SHP77 (cell line): Measurements from ENCODE around the gene KLHL2.
"Not testable (repeated sequence)": the region's sequence is repeated elsewhere in the genome, so short reads cannot be mapped to it uniquely, and the experiment has no call there.

ENCODE experiments used
- DNase-seq, 2 experiments: peaks; one replicate each; lab custom pipeline; 2025; lab: John Stamatoyannopoulos, UW

Gene KLHL2

DNA sequence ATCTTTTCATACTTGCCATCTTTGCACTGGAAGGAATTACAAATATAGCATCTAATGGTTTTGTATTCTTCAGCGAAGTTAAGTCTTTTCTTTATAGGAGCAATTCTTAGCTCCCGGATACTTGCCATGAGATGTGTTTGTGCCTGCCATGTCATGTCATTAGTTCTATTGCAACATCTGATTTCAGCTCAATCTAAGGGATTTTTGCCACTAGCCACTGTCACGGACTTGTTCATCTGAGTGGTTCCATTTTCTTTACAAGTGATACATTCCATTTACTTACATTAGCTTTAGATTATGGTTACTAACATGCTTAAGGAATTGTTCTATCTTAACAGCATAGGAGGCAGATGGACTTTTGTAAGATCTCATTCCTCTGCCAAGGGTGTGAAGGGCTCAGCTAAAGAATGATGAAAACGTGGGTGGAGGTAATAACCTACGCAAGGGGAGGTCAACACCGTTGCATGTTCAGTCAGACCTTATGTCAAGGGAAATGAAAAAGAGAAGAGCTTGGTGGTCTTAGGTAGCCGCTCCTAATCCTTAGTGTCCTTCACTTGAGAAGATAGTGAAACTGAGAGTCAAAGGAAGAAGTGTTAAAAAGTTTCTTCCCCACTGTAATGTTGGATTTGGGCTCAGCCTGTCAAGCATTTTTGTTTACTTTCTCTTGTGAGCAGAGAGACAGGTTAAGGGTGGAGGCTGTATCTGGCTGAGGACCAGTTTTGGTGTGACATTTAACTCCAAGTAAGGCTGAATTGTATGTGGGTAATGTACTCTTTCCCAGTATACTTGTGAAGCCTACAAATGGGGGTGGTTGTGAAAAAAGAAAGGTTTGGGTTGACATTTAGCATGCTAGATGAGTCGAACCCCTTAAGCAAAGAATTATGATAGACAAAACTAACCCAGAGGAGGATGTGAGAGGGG is 3.6 kb upstream of the KLHL2 start:
- DNase-seq = no peak

DNA sequence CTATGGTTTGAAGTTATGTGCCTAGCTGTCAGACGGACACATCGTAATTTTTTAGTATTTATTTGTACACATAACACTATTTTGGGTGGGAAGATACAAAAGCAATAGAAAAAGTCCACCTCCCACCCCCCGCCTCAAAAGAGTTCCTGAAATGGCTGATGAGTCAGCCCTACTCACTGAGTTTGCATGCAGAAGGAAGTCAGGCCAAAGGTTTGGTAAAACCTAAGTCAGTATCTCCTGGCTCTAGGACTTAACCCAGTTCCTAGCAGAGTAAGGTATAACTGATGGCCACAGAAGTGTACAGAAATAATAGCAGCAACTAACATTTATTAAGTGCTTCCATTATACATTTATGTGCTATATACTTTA is 2.9 kb upstream of the KLHL2 start:
- no peak for DNase-seq

DNA sequence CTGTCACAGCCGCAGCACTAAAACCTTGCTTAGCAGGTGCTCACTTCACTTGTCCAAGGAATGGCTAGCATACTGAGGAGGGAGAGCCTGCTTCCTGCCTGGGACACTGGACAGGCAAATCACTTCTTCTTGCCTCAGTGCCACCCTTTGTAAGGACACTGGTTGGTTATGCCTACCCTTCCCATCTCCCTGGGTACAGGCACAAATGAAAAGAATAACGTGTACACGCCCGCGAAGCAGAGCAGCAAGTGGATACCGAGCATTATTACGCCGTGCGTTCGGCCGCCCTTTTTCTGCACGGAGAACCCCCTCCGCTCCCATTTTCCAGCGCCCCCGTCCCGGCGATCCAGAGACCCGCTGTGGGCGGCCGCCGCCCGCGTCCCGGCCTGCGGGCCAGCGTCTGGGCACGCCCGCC is 338 bp upstream of the KLHL2 start:
- peak in 1 of 2 experiments; percentile 37 for DNase-seq

DNA sequence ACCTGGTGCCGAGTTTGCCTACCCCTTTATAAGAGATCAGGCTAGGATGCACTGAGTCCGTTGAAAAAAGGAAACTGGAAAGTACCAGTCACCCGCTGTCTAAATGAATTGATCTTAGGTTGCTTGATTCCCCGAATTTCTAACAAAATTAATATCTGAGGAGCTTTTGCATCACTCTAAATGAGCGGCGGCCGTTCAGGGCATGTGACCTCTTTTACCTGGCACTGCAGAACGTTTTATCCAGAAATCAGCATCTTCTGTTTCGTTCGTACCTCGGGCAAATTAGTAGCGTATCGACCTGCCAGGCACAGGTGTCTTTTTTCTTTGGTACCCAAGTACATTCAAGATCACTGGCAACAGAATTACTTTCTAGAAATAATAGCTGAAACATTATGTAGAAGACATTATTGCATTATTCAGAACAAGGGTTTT is 876 bp downstream of the KLHL2 start:
- no peak for DNase-seq

DNA sequence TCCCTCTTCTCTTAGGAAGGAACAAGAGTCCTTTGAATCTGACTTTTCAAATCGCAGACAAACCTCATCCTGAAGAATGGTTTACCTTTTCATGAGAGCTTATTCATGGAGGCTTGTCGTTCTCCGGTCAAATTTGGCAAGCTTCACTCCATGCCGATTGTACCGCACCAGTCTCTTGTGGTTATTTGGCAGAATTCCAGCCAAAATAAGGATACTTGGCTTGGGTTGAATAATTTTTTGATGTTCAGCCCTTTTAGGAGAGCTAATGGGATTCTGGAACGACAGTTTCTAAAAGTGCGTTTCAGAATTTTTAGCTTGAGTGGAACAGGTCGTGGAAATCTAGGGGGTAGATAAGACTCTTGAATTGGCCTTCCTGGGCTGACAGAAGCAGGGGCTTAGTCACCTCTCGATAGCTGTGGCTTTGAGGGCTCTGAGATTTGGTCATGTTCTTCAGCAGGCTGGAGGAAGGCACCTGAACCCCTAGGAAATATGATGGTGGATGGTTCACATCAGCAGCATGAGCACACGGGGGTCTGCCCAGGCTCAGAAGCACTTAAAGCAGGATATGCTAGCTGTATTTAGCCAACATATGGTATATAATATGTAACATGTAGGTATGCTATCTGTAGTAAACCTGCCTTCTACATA is 1.5 kb downstream of the KLHL2 start:
- no peak for DNase-seq

DNA sequence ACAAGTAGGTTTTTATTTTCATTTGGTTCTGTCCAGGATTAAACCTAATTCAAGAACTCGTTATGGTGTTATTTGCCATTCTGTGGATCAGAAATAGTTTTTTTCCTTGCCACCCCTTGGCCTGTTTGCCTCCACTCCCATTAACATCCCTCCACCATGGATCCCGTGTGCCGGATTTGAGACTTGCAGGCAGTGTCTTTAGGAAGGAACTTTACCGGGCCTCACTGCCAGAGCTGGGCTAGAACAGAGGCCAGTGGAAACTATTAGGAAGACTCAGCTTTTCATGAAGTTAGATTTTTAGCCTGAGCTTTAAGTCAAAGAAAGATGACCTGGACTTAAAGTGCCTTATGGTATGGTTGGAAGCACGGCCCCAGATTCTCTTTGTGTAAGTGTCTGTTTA is 2.4 kb downstream of the KLHL2 start:
- peak in 1 of 2 experiments; percentile 55 for DNase-seq

DNA sequence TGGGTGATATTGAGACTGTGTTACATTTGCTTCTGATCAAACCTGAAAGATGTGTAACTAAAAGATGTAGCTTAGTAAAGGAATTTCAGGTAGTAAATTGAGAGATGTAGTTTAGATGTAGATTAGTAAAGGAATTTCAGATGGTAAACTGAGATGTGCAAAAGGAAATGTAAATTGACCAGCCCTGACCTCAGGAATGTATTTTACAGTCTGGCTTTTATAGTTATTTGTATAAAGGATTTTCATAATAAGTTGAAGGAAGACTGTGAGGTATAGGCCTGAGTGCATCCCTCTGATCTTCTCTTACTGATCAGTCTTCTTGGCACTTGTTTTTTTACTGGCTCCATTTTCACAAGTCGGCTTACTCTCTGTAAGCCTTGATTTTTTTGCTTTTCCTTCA is 3.2 kb downstream of the KLHL2 start:
- DNase-seq = no peak

DNA sequence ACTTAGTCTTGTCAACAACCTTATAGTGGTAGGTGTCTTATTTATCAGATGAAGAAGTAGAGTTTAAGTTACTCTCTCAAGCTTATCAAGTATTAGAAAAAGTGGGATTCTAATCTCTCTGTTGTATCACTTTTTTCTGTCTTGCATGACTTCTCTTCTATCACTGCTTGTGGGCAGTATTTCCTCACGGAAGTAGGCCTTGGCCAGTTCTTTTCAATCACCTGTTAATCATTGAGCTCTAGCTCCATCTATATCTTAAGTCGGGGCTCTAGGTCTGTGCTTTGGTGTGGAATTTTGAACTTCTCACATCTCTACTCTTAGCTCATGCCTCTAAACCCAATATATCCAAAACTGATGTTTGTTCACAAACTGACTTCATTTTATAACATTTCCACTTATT is 5.3 kb downstream of the KLHL2 start:
- DNase-seq = not testable (repeated sequence)

DNA sequence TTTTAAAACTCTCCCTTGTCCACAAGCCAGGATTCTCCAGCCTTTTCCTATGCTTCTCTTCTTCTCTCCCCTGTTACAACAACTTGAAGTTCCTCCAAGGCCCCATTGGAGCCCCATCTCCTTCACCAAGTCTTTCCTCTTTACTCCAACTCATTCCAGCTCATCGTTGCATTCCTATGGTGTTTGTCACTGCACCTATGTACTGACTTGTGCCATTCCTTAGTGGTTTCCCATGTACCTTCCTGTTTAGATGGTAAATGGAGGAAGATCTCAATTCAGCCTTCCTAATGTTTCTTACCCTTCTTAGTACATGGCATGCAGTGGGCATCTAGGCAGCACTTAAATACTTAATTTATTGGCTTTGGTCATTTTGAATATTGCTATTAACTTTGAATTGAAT is 6.0 kb downstream of the KLHL2 start:
- not testable (repeated sequence) for DNase-seq

DNA sequence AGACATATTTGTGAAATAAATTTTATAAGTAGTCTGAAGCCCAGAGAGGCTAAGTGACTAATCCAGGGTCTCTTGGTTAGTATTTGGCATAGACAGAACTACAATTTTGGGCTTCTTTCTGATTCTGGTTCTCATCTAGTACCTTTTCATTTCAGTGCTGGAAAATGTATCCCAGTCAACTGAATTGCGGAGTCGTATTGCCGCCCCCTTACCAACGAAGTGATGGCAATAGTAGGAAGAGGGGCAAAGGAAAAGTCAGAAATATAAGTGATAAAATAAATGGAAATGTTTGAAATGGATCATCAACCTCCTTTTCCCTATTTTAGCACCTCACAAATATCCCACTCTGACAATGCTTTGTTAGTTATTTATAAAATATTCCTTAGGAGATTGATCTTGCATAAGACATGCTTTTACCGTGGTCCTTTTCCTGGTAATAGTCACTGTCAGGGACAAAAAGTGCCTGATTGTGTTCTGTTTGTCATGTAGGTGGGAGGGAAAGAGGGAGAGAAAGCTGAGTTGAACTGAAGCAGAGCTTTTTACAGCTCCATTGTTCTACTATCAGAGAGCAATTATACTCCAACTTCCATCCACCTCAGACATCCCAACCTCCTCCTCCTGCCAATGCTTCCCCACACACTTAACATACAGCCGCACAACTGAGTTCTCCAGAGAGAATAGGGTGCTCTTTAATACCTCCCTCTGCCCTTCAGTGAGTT is 6.8 kb downstream of the KLHL2 start:
- not testable (repeated sequence) for DNase-seq

DNA sequence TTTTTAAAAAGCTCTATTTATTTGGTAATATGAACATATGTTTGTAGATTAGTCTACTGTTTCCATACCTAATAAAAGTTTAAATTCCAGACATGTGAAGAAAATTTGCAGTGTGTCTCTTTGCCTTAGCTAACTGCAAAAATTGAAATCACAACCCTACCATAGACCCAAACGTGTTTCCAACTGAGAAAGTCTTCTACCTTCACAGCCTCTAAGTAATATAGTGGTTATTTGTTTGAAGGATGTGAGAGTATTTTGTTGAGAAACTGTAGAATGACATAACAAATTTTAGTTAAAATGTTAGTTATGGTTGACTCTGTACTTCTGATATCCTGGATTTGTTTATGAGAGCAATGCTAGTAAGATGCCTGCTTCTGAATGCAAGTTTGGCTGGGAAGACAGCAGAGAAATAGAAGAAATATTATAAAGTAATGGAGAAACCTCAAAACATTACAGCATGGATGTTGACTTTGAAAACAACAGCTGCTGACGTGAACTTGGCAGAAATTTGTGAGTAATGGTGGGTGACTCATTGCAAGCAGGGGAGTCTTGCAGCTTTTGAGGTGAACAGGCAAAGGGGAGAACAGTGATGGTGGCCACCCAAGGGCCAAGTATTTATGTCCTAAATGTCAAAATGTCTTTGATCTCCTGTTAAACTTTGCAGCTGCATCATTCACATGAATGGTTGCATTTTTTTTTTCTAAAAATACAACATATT is 7.8 kb downstream of the KLHL2 start:
- DNase-seq = not testable (repeated sequence)

DNA sequence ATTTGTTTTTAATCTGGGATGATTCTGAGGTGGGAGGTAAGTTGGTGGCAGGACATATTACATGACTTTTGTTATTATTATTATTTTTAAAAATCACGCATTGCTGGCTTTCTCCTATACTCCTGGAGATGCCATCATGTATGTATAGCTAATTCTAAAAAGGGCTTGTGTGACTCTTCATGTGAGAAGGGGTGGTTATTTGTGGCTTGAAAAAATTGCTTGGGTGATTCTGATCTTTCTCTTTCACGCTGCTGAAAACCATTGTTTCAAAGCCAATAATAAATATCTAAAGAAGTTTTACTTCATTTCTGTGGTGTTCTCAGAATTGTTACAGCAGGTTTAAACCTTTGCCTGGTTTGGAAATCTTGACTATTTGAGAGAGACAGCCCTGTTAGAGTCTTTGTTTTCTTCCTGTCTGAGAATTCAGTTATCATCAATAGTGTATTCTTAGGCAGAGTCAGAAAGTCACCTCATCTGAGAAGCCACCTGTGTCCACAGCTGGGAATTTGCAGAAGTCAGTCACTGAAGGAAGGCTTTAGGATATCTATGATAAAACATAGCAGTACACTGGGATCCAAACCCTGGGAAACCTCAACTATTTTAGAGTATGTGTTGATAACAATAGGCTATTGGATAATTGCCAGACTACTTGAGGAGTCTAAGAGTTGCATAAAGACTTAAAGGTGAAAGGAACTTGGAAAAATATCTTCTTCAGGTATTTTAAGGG is 8.6 kb downstream of the KLHL2 start:
- DNase-seq = not testable (repeated sequence)

DNA sequence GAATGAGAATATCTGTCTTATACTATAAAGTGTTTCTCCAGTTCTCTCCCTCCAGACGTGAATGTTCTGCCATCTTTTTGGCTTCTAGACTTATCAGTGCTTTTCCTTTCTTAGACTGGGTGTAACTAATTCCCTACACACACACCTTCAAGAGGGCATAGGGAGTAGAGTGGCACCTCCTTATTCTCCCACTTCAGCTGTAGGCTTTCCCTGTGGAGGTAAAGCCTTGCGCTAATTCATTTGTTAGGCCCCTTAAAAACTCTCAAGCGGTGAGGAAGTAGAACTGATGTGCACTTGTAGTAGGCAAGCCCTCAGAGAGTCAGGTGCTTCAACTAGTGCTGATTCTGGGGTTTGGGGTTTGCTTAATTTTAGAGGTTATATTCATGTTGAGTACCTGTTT is 10.0 kb downstream of the KLHL2 start:
- no peak for DNase-seq

DNA sequence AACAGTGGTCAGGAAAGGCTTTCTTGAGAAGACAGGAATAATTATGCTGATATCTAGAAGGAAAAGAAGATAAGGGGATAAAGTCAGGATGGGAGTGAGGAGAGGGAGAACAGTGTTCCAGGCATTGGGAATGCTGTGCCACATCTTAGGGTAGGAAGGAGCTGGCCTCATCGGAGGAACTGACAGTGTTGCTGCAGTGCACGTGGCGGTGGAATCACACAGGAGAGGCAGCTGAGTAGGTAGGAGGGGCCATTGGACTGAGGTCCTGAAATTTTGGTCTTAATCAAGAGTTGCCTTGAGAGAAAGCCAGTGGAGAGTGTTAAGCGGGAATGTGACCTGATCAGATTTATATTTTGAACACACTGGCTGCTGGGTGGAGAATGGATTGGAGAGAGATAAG is 13.9 kb downstream of the KLHL2 start:
- DNase-seq = not testable (repeated sequence)

DNA sequence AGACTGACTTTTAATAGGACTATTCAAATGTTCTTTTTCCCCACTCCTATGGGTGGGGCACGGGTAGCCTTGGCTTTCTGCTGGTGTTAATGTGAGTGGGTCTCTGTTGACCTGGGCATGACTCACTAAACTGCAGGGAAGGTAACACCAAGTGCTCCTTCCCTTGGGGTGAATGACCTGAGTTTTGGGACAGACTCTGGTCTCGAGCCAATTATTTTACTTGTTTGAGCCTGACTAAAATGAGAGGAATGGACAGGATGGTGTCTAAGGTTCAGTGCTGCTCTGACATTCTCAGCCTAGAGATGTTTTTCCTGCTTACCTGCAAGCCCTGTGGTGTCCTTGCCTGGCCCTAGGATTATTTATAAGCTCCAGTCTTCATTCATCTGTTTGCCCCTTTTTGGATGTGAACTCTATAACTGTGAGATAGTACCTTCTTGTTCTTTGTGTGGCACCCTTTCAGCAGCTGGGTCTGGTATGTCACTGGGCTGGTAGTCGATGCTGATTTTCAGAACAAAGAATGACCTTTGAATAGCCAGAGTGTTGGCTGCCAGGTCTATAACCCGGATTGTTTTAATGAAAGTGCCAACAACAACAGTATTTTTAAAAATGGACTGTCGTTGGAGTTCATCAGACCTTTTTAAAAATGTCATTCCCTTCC is 14.8 kb downstream of the KLHL2 start:
- not testable (repeated sequence) for DNase-seq

DNA sequence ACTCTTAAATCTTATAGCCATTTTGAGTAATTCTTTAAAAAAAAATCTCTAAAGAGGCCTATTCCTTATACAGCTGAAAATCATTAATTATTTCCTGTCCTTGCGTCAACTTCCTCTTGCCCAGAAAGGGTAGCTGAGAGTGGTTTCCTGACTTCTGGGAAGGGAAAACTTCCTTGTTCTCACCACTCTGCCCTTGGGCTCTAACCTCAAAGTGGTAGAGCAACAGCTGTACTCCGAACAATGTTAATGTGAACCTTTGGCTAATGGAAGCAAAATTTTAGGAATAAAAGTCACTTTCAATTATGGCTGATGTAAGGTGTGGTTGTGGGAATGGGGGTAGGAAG is 15.3 kb downstream of the KLHL2 start:
- DNase-seq = no peak

DNA sequence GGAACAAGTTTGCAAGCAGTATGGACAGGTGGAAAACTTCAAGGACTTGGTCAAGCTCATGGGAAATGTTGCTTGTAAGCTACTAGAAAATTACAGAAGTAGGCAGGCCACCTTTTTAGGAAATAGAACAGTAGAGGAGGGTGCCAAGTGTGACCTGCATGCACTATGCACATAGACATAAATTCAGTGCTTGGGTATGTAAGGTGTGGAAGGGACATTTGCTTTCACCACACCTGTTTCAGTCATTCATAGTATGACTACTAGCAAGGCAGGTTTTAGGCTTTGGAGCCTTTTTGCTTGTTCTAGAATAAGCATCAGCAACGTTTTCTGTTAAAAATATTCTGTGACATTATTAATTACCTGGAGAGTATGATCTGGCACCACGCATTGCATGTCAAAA is 20.0 kb downstream of the KLHL2 start:
- DNase-seq = not testable (repeated sequence)

DNA sequence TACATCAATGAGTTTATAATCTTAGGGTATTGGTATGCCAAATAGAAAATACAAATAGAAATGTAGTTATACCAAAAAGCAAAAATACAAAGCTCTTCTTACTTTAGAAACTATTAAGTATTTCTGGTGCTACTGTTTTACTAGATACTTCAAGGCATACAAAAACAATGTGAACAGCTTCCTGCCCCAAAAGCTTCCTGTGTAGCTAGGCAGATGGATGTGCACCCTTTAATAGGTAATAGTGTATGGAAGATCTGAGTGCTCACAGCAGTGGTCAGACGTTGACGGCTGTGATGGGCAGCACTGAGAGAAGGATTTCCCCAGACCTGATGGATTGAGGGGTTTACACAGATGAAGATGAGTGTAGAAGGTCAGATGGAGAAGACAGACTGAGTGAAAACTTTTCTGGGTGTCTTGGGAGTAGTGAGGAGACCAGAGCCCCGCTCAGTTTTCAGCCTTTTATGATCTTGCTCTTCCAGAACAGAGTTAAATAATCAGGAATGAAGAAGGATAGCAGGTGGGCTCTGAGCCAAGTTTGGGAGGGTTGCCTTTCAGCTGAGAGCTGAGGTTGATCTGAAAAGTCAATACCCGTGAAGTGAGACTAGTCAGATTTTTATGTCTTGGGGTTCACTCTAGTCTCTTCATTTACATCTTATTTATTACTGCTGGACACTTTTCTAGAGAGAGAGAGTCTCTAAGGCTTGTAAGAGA is 22.3 kb downstream of the KLHL2 start:
- DNase-seq = not testable (repeated sequence)

DNA sequence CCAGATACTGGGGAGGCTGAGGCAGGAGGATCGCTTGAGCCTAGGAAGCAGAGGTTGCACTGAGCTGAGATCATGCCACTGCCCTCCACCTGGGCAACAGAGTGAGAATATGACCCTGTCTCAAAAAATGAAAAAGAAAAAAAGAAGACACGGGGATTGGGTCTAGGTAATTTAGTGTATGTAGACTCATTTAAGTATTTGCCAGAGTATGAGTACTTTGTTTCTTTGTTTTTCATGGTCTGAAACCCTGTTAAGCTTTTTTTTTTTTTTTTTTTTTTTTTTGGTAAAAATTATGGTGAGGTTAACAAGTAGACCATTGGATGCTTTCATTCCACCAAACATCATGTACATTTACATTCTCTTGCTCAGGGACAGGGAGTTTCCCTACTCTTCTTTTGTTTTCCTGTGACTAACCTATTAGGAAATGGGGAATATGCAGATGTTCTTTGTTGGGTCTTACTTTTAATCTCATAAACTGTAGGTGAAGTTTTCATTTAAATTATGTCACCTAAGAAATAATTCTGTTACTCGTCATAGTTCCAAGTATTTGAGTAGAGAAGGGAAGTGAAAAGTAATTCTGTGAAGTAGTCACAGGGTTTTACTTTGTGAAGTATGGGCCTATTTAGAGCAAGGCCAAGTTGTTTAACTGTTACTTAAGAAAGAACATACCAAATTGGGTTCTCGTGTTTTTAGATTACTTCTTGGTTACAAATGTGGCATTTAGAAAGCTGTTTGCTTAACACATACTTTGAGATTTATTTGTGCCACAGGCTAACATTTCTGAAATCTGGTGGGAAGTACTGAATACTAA is 25.5 kb downstream of the KLHL2 start:
- DNase-seq = not testable (repeated sequence)
